Transverse colon (tissue), 4 donors: ENCODE results near the gene HSPA1B. TPM values are rescaled to one million over a fixed set of nuclear protein-coding genes. Genes with fewer than 3 reads are reported as not detected.

Experiments used
- DNase-seq: peaks from one replicate; pipeline ENCODE4 v3.0.0-alpha.2; 2019
- H3K27ac ChIP-seq, 4 donors: fragments of 200-600 bp; sonication (generic); 2 replicates each; pipeline ENCODE4 v1.5.1; 2016 to 2018; ENCODE audit warnings: inconsistent platforms in 4 of 4
- H3K27me3 ChIP-seq: fragments of 200-600 bp; sonication (generic); 2 replicates; pipeline ENCODE4 v1.5.1; 2017; ENCODE audit warnings: inconsistent platforms
- H3K36me3 ChIP-seq, 4 donors: fragments of 200-600 bp; sonication (generic); 2 replicates each; pipeline ENCODE4 v1.5.1; 2017 to 2019; ENCODE audit warnings: inconsistent platforms in 4 of 4
- H3K4me1 ChIP-seq, 4 donors: fragments of 200-600 bp; sonication (generic); 2 replicates each; pipeline ENCODE4 v1.5.1; 2017 to 2020; ENCODE audit warnings: inconsistent platforms in 4 of 4
- H3K4me3 ChIP-seq, 4 donors: fragments of 200-600 bp; sonication (generic); 1 replicate in 1 of 4; 2 replicates in 3 of 4; pipeline versions ENCODE4 v1.5.1 to v1.6.1; 2017 to 2019; ENCODE audit warnings: inconsistent platforms in 4 of 4
- H3K9me3 ChIP-seq, 2 donors: fragments of 200-600 bp; sonication (generic); 2 replicates each; pipeline ENCODE4 v1.5.1; 2017 to 2019; ENCODE audit warnings: inconsistent platforms in 2 of 2
- CTCF ChIP-seq, 5 experiments: fragments of 200-600 bp in 3 of 5; fragments of 450-650 bp in 2 of 5; sonication (generic) in 3 of 5; IDR thresholded peaks; 1 replicate in 2 of 5; 2 replicates in 3 of 5; pipeline ENCODE4 v1.5.1; 2016 to 2017; ENCODE audit warnings: antibody characterized with exemption in 5 of 5, inconsistent platforms in 3 of 5, mild to moderate bottlenecking in 2 of 5, moderate library complexity in 1 of 5
- EP300 ChIP-seq: sonication (generic); formaldehyde crosslinking; IDR thresholded peaks from one replicate; pipeline ENCODE4 v1.6.1; 2017; ENCODE audit warnings: antibody characterized with exemption, low read depth
- POLR2A ChIP-seq: fragments of 450-650 bp; IDR thresholded peaks from one replicate; pipeline ENCODE4 v1.6.1; 2016; ENCODE audit warnings: antibody characterized with exemption, mild to moderate bottlenecking, moderate library complexity
- POLR2AphosphoS5 ChIP-seq, 3 donors: sonication (generic); formaldehyde crosslinking; IDR thresholded peaks; one replicate each; pipeline ENCODE4 v1.6.1; 2016; ENCODE audit warnings: antibody characterized with exemption in 3 of 3
- WGBS, 2 donors: methylation state at CpG; one replicate each; pipeline ENCODE4 v1.1.5; 2018; ENCODE audit warnings: low coverage in 1 of 2; 5-methylcytosine and 5-hydroxymethylcytosine counted together
- in situ Hi-C, 4 donors: fragments of 200-750 bp; cut with MboI; loops; one replicate each; pipeline versions ENCODE4 v1.15.0 to v1.15.1; 2017; ENCODE audit warnings: low sequenced_read_pairs in 3 of 4, low pct_ligation_motif_present in 1 of 4, low pct_unique_long_range_greater_than_20kb in 1 of 4
- intact Hi-C: fragments of 100-400 bp; cut with DNase I; formaldehyde crosslinking; loops from one replicate; pipeline ENCODE4 v1.15.1; 2023; ENCODE audit warnings: low total_unique reads
- total RNA-seq, 4 donors: library from RNA; depleted of rRNA; stranded (reverse); fragments of >200 nt; gene quantifications; one replicate each; pipeline ENCODE4 v1.1.0, GENCODE V29; 2016

The HSPA1B gene
- total RNA-seq, 4 donors from 2014 or later = 104 to 471 (median 278) TPM

GRCh38 chr6:31858707-31859106, 31.2 kb downstream of the HSPA1B start:
- no peaks in the 10 kb centered on the region for H3K9me3 ChIP-seq
- peaks cover 0 to 15% (median 7%) of the 10 kb centered on the region in 4 donors for H3K36me3 ChIP-seq
- intact Hi-C loops (no loop called here), in situ Hi-C loops (no loop called here)
- no peak for TF ChIP-seq POLR2AphosphoS5 (IDR thresholded peaks at IDR 0.05)
- TF ChIP-seq POLR2A = no peak
- no peak for TF ChIP-seq EP300
- no peak for TF ChIP-seq CTCF (IDR thresholded peaks at IDR 0.05)
- H3K27ac ChIP-seq = no peak overlapping the region
- no peaks in the 10 kb centered on the region for H3K27me3 ChIP-seq
- DNase-seq = no peak
- H3K4me1 ChIP-seq = peaks cover 7 to 16% (median 8%) of the 10 kb centered on the region in 4 donors
- WGBS, 2 donors = 91 to 97% methylated on average over 8 of the region's 8 CpGs
- H3K4me3 ChIP-seq = no peak overlapping the region

- Histone ChIP-seq H3K27me3 (no peaks in the 10 kb centered on the region), H3K4me3 (no peak overlapping the region), H3K27ac (no peak overlapping the region), H3K9me3 (no peaks in the 10 kb centered on the region), H3K36me3 (peaks cover 0 to 15% (median 7%) of the 10 kb centered on the region in 4 donors), H3K4me1 (peaks cover 7 to 22% (median 10%) of the 10 kb centered on the region in 4 donors)
- 92% methylated on average over 11 of the region's 11 CpGs; no CpG with 5 or more reads in 1 of the 2 donors for WGBS, 2 donors
- DNase-seq = no peak
- intact Hi-C loops (loop anchor here (5.0 kb wide), 1 partner anchor 1183 kb away; no protein-coding TSS in a partner anchor), in situ Hi-C loops (no loop called here)
- TF ChIP-seq EP300 (no peak), POLR2AphosphoS5 (IDR thresholded peaks at IDR 0.05) (no peak), POLR2A (no peak), CTCF (IDR thresholded peaks at IDR 0.05) (no peak)
Measured at GRCh38 chr6:31859923-31860322, 32.4 kb downstream of the HSPA1B start.

GRCh38 chr6:31860349-31860748, 32.8 kb downstream of the HSPA1B start:
- H3K4me1 ChIP-seq = peaks cover 7 to 22% (median 10%) of the 10 kb centered on the region in 4 donors
- in situ Hi-C loops = no loop called here
- no peaks in the 10 kb centered on the region for H3K27me3 ChIP-seq
- TF ChIP-seq EP300 = no peak
- no peak for TF ChIP-seq POLR2A
- TF ChIP-seq CTCF (IDR thresholded peaks at IDR 0.05) = no peak
- TF ChIP-seq POLR2AphosphoS5 (IDR thresholded peaks at IDR 0.05) = no peak
- H3K27ac ChIP-seq = no peak overlapping the region
- no peak overlapping the region for H3K4me3 ChIP-seq
- peaks cover 0 to 15% (median 7%) of the 10 kb centered on the region in 4 donors for H3K36me3 ChIP-seq
- no peaks in the 10 kb centered on the region for H3K9me3 ChIP-seq
- 90% methylated on average over 13 of the region's 13 CpGs; no CpG with 5 or more reads in 1 of the 2 donors for WGBS, 2 donors
- intact Hi-C loops = loop anchor here (5.0 kb wide), 1 partner anchor 1183 kb away; no protein-coding TSS in a partner anchor
- no peak for DNase-seq

- no peak for DNase-seq
- Histone ChIP-seq H3K4me3 (no peak overlapping the region), H3K9me3 (no peaks in the 10 kb centered on the region), H3K27me3 (no peaks in the 10 kb centered on the region), H3K4me1 (peaks cover 7 to 22% (median 10%) of the 10 kb centered on the region in 4 donors), H3K27ac (no peak overlapping the region), H3K36me3 (peaks cover 0 to 15% (median 7%) of the 10 kb centered on the region in 4 donors)
- WGBS, 2 donors = 80 to 92% methylated on average over 2 to 7 of the region's 7 CpGs
- intact Hi-C loops (loop anchor here (5.0 kb wide), 1 partner anchor 1184 kb away; no protein-coding TSS in a partner anchor), in situ Hi-C loops (no loop called here)
- TF ChIP-seq EP300 = no peak
- TF ChIP-seq POLR2AphosphoS5 (IDR thresholded peaks at IDR 0.05) = no peak
- TF ChIP-seq CTCF (IDR thresholded peaks at IDR 0.05) = no peak
- no peak for TF ChIP-seq POLR2A
Measured at GRCh38 chr6:31861150-31861549, 33.6 kb downstream of the HSPA1B start.
